SU-DHL-6 (cell line): Measurements from ENCODE around the gene CDKN2AIPNL.

Experiments
- H2AFZ ChIP-seq: fragments of 200-600 bp; sonication (generic); 2 replicates; pipeline ENCODE4 v1.6.1; 2014; ENCODE audit warnings: low read depth, mild to moderate bottlenecking, moderate library complexity, mixed read lengths, antibody characterized with exemption, low read length; ENCODE audit not compliant: severe bottlenecking
- H3F3A ChIP-seq: fragments of 200-600 bp; shearing (Covaris generic); 2 replicates; pipeline ENCODE4 v1.6.0; 2016; ENCODE audit warnings: antibody characterized with exemption, mild to moderate bottlenecking; ENCODE audit not compliant: insufficient read depth
- H3K27ac ChIP-seq: fragments of 200-600 bp; sonication (generic); 2 replicates; pipeline ENCODE4 v1.5.1; 2016; ENCODE audit warnings: low read depth, mild to moderate bottlenecking, low read length, moderate library complexity, mixed read lengths
- H3K27me3 ChIP-seq: fragments of 200-600 bp; sonication (generic), shearing (Covaris generic); 2 replicates; pipeline ENCODE4 v1.6.0; 2014; ENCODE audit warnings: mild to moderate bottlenecking, low read length
- H3K36me3 ChIP-seq: fragments of 200-600 bp; sonication (generic); 2 replicates; pipeline ENCODE4 v1.6.1; 2014; ENCODE audit warnings: mild to moderate bottlenecking, low read length, mixed read lengths
- H3K4me2 ChIP-seq: fragments of 300-600, 200-600 bp; shearing (Covaris generic), sonication (generic); 2 replicates; pipeline ENCODE4 v1.6.0; 2014; ENCODE audit warnings: low read length, low read depth, mild to moderate bottlenecking; ENCODE audit not compliant: poor library complexity, severe bottlenecking
- H3K4me3 ChIP-seq: fragments of 200-600 bp; sonication (generic); 2 replicates; pipeline ENCODE4 v1.5.1; 2014; ENCODE audit warnings: antibody characterized with exemption, low read length, mild to moderate bottlenecking, mixed read lengths; ENCODE audit not compliant: insufficient read depth, poor library complexity, severe bottlenecking
- H3K79me2 ChIP-seq: fragments of 200-600 bp; sonication (generic); 2 replicates; pipeline ENCODE4 v1.6.1; 2014; ENCODE audit warnings: mild to moderate bottlenecking, low read length, moderate library complexity; ENCODE audit not compliant: insufficient read depth
- H3K9ac ChIP-seq: fragments of 200-600 bp; sonication (generic); 2 replicates; pipeline ENCODE4 v1.7.0; 2014; ENCODE audit warnings: mild to moderate bottlenecking, low read length
- H3K9me2 ChIP-seq: fragments of 200-600 bp; sonication (generic); replicated peaks from 2 replicates; pipeline ENCODE4 v1.6.1; 2014; ENCODE audit warnings: low read length; ENCODE audit not compliant: insufficient read depth
- H3K9me3 ChIP-seq: fragments of 200-600 bp; sonication (generic); 2 replicates; pipeline ENCODE4 v1.6.1; 2014; ENCODE audit warnings: low read length, mixed read lengths; ENCODE audit not compliant: insufficient read depth
- H4K20me1 ChIP-seq: fragments of 200-600 bp; sonication (generic); 2 replicates; pipeline ENCODE4 v1.6.1; 2014; ENCODE audit warnings: low read depth, mild to moderate bottlenecking, antibody characterized with exemption, low read length, moderate library complexity, mixed read lengths
- EZH2phosphoT487 ChIP-seq: fragments of 200-600 bp; sonication (generic), shearing (Covaris generic); conservative IDR thresholded peaks from 2 replicates; pipeline ENCODE4 v1.6.1; 2018; ENCODE audit warnings: mild to moderate bottlenecking, antibody characterized with exemption, low read length, moderate library complexity, mixed read lengths
- TF ChIP-seq, protein P1 (sequence below): fragments of 200-600 bp; sonication (generic); IDR thresholded peaks from one replicate; pipeline ENCODE4 v1.5.1; 2017; ENCODE audit warnings: antibody characterized with exemption, mild to moderate bottlenecking, low read length, moderate library complexity; ENCODE audit not compliant: insufficient read depth, poor library complexity, severe bottlenecking

Gene CDKN2AIPNL

DNA sequence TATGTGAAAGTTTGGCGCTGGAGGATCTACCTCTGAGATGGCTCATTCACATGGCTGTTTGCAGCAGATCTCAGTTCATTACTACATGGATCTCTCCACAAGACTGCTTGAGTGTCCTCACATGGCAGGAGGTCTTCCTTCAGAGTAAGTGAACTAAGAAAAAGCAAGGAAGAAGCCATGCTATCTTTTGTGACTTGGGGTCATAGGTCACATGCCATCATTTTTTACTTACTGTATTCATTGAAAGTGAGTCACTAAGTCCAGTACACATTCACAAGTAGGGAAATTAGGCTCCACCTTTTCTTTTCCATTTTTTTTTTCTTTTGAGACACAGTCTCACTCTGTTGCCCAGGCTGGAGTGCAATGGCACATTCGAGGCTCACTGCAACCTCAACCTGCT, 8.7 kb upstream of the CDKN2AIPNL start:
- Histone ChIP-seq H4K20me1 (no peaks in the 10 kb centered on the region), H3K4me2 (no peak overlapping the region), H3K4me3 (no peak overlapping the region), H3K9ac (no peak overlapping the region), H3K9me3 (no peaks in the 10 kb centered on the region), H3K9me2 (no peaks in the 10 kb centered on the region), H3K27ac (no peak overlapping the region), H2AFZ (no peak overlapping the region), H3K36me3 (no peaks in the 10 kb centered on the region), H3K79me2 (no peaks in the 10 kb centered on the region), H3K27me3 (no peaks in the 10 kb centered on the region), H3F3A (no peaks in the 10 kb centered on the region)
- TF ChIP-seq EZH2phosphoT487 = no peak
- TF ChIP-seq, protein P1, sequence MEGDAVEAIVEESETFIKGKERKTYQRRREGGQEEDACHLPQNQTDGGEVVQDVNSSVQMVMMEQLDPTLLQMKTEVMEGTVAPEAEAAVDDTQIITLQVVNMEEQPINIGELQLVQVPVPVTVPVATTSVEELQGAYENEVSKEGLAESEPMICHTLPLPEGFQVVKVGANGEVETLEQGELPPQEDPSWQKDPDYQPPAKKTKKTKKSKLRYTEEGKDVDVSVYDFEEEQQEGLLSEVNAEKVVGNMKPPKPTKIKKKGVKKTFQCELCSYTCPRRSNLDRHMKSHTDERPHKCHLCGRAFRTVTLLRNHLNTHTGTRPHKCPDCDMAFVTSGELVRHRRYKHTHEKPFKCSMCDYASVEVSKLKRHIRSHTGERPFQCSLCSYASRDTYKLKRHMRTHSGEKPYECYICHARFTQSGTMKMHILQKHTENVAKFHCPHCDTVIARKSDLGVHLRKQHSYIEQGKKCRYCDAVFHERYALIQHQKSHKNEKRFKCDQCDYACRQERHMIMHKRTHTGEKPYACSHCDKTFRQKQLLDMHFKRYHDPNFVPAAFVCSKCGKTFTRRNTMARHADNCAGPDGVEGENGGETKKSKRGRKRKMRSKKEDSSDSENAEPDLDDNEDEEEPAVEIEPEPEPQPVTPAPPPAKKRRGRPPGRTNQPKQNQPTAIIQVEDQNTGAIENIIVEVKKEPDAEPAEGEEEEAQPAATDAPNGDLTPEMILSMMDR = no peak

DNA sequence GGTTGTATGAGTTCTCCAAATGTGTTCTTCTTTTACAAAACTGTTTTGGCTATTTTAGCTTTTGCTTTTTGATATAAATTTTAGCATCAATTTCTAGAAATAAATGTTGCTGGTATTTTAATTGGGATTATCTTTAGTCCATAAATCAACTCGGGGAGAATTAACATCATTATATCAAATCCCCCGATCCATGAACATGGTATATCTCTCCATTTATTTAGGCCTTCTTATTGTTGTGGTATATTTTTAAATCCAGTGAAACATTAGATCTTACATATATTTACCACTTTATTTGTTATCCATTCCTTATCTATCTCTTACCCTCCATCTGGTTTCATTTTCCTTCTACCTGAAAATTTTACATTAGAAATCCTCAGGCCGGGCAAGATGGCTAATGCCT, 7.3 kb upstream of the CDKN2AIPNL start:
- no peaks in the 10 kb centered on the region for H3K79me2 ChIP-seq
- no peaks in the 10 kb centered on the region for H4K20me1 ChIP-seq
- TF ChIP-seq, protein P1 = no peak
- no peak for TF ChIP-seq EZH2phosphoT487
- no peaks in the 10 kb centered on the region for H3F3A ChIP-seq
- H3K9me2 ChIP-seq = no peaks in the 10 kb centered on the region
- H3K27me3 ChIP-seq = no peaks in the 10 kb centered on the region
- H3K9ac ChIP-seq = no peak overlapping the region
- H3K9me3 ChIP-seq = no peaks in the 10 kb centered on the region
- H2AFZ ChIP-seq = no peak overlapping the region
- no peak overlapping the region for H3K27ac ChIP-seq
- H3K4me2 ChIP-seq = no peak overlapping the region
- H3K4me3 ChIP-seq = no peak overlapping the region
- no peaks in the 10 kb centered on the region for H3K36me3 ChIP-seq

DNA sequence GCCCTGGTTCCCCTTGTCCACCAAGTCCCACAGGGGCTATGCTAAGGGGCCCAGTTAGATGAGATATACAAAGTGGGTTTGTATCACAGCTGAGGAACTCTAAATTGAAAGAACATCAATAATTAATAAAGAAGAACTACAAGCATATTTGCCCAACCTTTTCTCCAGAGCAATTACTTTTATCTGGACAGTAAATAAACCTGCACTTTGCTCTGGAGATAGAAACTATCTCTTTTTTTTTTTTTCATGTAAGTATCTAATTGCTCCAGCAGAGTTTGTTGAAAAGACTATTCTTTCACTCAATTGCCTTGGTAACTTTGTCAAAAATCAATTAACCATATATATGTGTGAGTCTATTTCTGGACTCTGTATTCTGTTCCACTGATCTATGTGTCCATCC, 6.0 kb upstream of the CDKN2AIPNL start:
- H3K79me2 ChIP-seq = no peaks in the 10 kb centered on the region
- TF ChIP-seq EZH2phosphoT487 = no peak
- TF ChIP-seq, protein P1 = no peak
- H3K4me3 ChIP-seq = no peak overlapping the region
- H3K27me3 ChIP-seq = no peaks in the 10 kb centered on the region
- no peaks in the 10 kb centered on the region for H3K9me2 ChIP-seq
- no peak overlapping the region for H3K9ac ChIP-seq
- no peaks in the 10 kb centered on the region for H3K36me3 ChIP-seq
- no peaks in the 10 kb centered on the region for H3F3A ChIP-seq
- H3K9me3 ChIP-seq = no peaks in the 10 kb centered on the region
- H2AFZ ChIP-seq = no peak overlapping the region
- H3K27ac ChIP-seq = no peak overlapping the region
- H4K20me1 ChIP-seq = no peaks in the 10 kb centered on the region
- no peak overlapping the region for H3K4me2 ChIP-seq
